Parathyroid adenoma (tissue), 2 donors: ENCODE results near the gene KCNJ6.

Experiments used
- H2AFZ ChIP-seq: fragments of 300-600 bp; sonication (generic); one replicate; pipeline ENCODE4 v1.7.0; 2017; ENCODE audit warnings: antibody characterized with exemption, mild to moderate bottlenecking
- H3K27ac ChIP-seq: fragments of 300-600 bp; sonication (generic); one replicate; pipeline ENCODE4 v1.7.0; 2017
- H3K27me3 ChIP-seq: fragments of 300-600 bp; sonication (generic); one replicate; pipeline ENCODE4 v1.7.0; 2017; ENCODE audit warnings: low read length; ENCODE audit not compliant: control insufficient read depth, insufficient read depth
- H3K36me3 ChIP-seq: fragments of 300-600 bp; sonication (generic); one replicate; pipeline ENCODE4 v1.7.0; 2017; ENCODE audit warnings: low read length; ENCODE audit not compliant: control insufficient read depth, insufficient read depth
- H3K4me1 ChIP-seq: fragments of 300-600 bp; sonication (generic); one replicate; pipeline ENCODE4 v1.7.0; 2017; ENCODE audit warnings: control low read depth
- H3K4me2 ChIP-seq: fragments of 300-600 bp; sonication (generic); one replicate; pipeline ENCODE4 v1.7.0; 2017; ENCODE audit warnings: low read length
- H3K4me3 ChIP-seq: fragments of 300-600 bp; sonication (generic); one replicate; pipeline ENCODE4 v1.7.0; 2017; ENCODE audit warnings: low read depth, low read length
- H3K79me2 ChIP-seq: fragments of 300-600 bp; sonication (generic); one replicate; pipeline ENCODE4 v1.7.0; 2017; ENCODE audit warnings: control low read depth
- H3K9ac ChIP-seq: fragments of 300-600 bp; sonication (generic); one replicate; pipeline ENCODE4 v1.7.0; 2017; ENCODE audit warnings: mild to moderate bottlenecking
- H3K9me3 ChIP-seq: fragments of 300-600 bp; sonication (generic); one replicate; pipeline ENCODE4 v1.7.0; 2017; ENCODE audit warnings: low read length; ENCODE audit not compliant: control insufficient read depth
- TF ChIP-seq, protein P1 (sequence below): fragments of 300-600 bp; sonication (generic); IDR thresholded peaks from one replicate; pipeline ENCODE4 v1.7.0; 2017; ENCODE audit warnings: antibody characterized with exemption, mild to moderate bottlenecking
- donor health status: primary hyperparathyroidism.

KCNJ6 gene

DNA sequence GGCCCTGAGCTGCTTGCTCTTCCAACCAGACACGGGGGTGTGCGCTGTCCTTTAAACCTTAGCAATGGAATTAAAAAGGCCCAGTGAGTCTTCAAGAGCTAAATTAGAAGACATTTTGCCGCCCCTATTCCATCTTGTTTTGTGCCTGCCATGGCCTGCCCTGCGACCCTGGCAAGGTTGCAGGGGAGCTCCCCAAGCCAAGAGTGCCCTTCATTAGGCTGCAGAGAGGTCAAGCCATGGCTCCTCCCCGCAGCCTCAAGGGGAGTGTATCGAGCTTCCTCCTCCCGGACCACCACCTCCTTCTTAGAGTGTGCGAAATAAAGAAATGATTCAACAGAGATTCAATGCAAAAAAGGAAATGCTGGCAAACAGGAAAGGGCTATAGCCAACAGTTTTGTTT, 293.5 kb downstream of the KCNJ6 start:
- H3K27me3 ChIP-seq = no peaks in the 10 kb centered on the region
- H3K4me3 ChIP-seq = no peak overlapping the region
- H2AFZ ChIP-seq = no peak overlapping the region
- H3K9me3 ChIP-seq = no peaks in the 10 kb centered on the region
- H3K9ac ChIP-seq = no peak overlapping the region
- H3K4me2 ChIP-seq = no peak overlapping the region
- H3K36me3 ChIP-seq = no peaks in the 10 kb centered on the region
- TF ChIP-seq, protein P1, sequence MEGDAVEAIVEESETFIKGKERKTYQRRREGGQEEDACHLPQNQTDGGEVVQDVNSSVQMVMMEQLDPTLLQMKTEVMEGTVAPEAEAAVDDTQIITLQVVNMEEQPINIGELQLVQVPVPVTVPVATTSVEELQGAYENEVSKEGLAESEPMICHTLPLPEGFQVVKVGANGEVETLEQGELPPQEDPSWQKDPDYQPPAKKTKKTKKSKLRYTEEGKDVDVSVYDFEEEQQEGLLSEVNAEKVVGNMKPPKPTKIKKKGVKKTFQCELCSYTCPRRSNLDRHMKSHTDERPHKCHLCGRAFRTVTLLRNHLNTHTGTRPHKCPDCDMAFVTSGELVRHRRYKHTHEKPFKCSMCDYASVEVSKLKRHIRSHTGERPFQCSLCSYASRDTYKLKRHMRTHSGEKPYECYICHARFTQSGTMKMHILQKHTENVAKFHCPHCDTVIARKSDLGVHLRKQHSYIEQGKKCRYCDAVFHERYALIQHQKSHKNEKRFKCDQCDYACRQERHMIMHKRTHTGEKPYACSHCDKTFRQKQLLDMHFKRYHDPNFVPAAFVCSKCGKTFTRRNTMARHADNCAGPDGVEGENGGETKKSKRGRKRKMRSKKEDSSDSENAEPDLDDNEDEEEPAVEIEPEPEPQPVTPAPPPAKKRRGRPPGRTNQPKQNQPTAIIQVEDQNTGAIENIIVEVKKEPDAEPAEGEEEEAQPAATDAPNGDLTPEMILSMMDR = no peak
- H3K4me1 ChIP-seq = no peaks in the 10 kb centered on the region
- H3K79me2 ChIP-seq = no peaks in the 10 kb centered on the region
- H3K27ac ChIP-seq = no peak overlapping the region

DNA sequence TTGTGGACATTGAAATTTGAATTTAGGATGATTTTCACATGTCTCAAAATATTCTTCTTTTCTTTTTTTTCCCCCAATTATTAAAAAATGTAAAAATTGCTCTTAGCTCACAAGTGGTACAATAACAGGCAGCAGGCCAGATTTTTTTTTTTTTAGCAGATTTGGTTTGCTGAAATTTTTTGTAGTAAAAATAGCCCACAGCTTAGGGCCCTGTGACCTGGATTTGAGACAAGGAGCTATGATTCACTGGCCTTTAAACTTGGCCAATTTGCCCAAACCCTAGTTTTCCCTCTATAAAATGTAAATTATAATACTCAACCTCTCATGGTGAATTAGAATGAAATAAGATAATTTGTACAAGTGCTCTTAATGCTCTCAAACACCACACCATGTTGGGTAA, 295.9 kb downstream of the KCNJ6 start:
- Histone ChIP-seq H3K4me1 (no peaks in the 10 kb centered on the region), H2AFZ (no peak overlapping the region)

DNA sequence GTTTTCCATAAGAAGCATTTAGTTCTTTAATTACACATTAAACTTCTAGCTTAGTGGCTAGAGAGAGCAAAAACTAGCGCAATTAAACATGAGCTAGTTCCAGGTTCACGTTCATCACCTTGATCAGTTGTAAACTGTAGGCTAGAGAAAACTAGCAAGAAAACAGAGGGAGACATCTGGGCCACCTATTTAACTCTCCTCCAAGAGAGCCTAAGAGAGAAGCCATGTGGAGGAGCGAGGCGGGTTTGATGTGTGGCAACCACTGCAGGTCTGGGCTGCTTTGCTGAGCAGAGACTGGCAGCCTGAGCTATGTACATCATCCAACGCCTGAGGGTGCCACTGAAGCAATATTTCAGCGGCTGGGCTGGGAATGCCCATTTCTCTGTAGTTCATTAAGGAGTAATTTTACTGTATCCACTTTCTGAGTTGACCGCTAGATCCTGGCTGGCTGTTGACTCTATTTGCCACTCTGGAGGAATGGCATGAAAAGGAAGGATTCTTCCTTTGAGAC, 296.7 kb downstream of the KCNJ6 start:
- TF ChIP-seq, protein P1 = no peak
- H3K9me3 ChIP-seq = no peaks in the 10 kb centered on the region
- H3K4me3 ChIP-seq = no peak overlapping the region
- H3K27ac ChIP-seq = no peak overlapping the region
- H3K4me1 ChIP-seq = no peaks in the 10 kb centered on the region
- no peak overlapping the region for H3K9ac ChIP-seq
- H3K79me2 ChIP-seq = no peaks in the 10 kb centered on the region
- H3K27me3 ChIP-seq = no peaks in the 10 kb centered on the region
- H3K36me3 ChIP-seq = no peaks in the 10 kb centered on the region
- H2AFZ ChIP-seq = no peak overlapping the region
- H3K4me2 ChIP-seq = no peak overlapping the region

More for the DNA sequence above, 295.9 kb downstream of the KCNJ6 start:
- Histone ChIP-seq H3K9me3 (no peaks in the 10 kb centered on the region), H3K79me2 (no peaks in the 10 kb centered on the region), H3K9ac (no peak overlapping the region), H3K4me2 (no peak overlapping the region), H3K27me3 (no peaks in the 10 kb centered on the region), H3K4me3 (no peak overlapping the region), H3K27ac (no peak overlapping the region), H3K36me3 (no peaks in the 10 kb centered on the region)
- TF ChIP-seq, protein P1 = no peak

DNA sequence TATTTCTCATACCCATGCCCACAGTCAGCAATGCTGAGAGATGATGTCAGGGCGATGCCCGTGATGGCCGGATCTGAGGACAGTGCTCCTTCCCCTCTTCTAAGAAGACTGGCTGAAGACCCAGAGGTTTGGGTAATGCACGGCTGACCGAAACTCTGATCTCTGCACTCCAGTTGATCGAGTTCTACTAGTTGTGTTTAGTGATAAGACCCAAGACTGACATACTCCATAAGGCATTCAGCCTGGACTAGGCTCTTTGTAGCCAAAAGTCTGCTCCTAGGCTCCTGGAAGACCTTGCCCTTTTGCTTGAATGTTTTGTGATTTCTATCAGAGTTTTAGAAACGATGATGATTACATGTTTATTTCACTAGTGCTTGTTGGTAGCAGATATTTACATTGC, 298.2 kb downstream of the KCNJ6 start:
- H3K27ac ChIP-seq = no peak overlapping the region
- no peak overlapping the region for H3K9ac ChIP-seq
- H3K9me3 ChIP-seq = no peaks in the 10 kb centered on the region
- TF ChIP-seq, protein P1 = no peak
- H3K36me3 ChIP-seq = no peaks in the 10 kb centered on the region
- no peak overlapping the region for H3K4me3 ChIP-seq
- no peaks in the 10 kb centered on the region for H3K4me1 ChIP-seq
- H3K4me2 ChIP-seq = no peak overlapping the region
- H3K79me2 ChIP-seq = no peaks in the 10 kb centered on the region
- no peak overlapping the region for H2AFZ ChIP-seq
- no peaks in the 10 kb centered on the region for H3K27me3 ChIP-seq

DNA sequence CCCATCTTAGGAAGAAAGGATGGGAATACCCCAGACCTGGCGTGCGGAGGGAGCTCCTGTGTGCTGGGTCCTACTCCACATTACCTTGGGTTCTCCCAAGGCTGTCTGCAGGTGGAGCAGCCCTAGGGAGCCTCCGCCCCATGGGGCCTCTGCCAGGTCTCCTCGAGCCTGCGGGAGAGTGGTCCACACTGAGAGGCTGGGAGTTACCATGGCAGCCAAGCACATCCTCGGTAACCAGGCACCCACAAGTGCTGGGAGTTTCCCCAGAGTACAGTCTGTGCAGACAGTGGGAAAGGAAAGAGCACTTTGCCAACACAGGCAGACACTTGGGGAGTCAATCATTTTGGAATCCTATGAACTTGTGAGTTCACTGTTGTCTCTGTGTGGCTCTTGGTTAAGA, 300.3 kb downstream of the KCNJ6 start:
- TF ChIP-seq, protein P1 = no peak
- Histone ChIP-seq H3K9me3 (no peaks in the 10 kb centered on the region), H3K27me3 (no peaks in the 10 kb centered on the region), H2AFZ (no peak overlapping the region), H3K4me1 (no peaks in the 10 kb centered on the region), H3K4me3 (no peak overlapping the region), H3K27ac (no peak overlapping the region), H3K9ac (no peak overlapping the region), H3K79me2 (no peaks in the 10 kb centered on the region), H3K4me2 (no peak overlapping the region), H3K36me3 (no peaks in the 10 kb centered on the region)
